ENCODE measurements around the gene BICDL2. TPM values are rescaled to one million over a fixed set of nuclear protein-coding genes. Genes with fewer than 3 reads are reported as not detected.

BICDL2 gene
- total and polyA plus RNA-seq, 9 of the 15 experiments (the other 6 are each of a cell fraction or from before 2014, with no cell fraction given): 0.09 to 0.28 (median 0.09) TPM; not detected in 6

- TF ChIP-seq RB1 (IDR thresholded peaks at IDR 0.05; ENCODE audit: low read depth): peak; percentile 81
- no peak for TF ChIP-seq RREB1 (CRISPR knock-in tag; IDR thresholded peaks at IDR 0.05)
- TF ChIP-seq ZNF408 (CRISPR knock-in tag; IDR thresholded peaks at IDR 0.05; ENCODE audit: low read depth): no peak
- no peak for TF ChIP-seq SMAD4 (CRISPR knock-in tag; conservative IDR thresholded peaks at IDR 0.05)
- no peak for TF ChIP-seq ARID1B (IDR thresholded peaks at IDR 0.05)
- no peak for TF ChIP-seq ZNF780A (CRISPR knock-in tag; IDR thresholded peaks at IDR 0.05)
- TF ChIP-seq ZFP36 (IDR thresholded peaks at IDR 0.05; ENCODE audit: low read depth, low read length, partially characterized antibody): no peak
- TF ChIP-seq RERE (CRISPR knock-in tag; IDR thresholded peaks at IDR 0.05; ENCODE audit: borderline replicate concordance): no peak
- no peak for TF ChIP-seq SMAD3 (CRISPR knock-in tag; conservative IDR thresholded peaks at IDR 0.05)
- TF ChIP-seq PTRF (tag; IDR thresholded peaks at IDR 0.05): no peak
- no peak for TF ChIP-seq MEF2A (IDR thresholded peaks at IDR 0.05; ENCODE audit: control insufficient read depth, low read depth, low read length)
- no peak for TF ChIP-seq RFX7 (CRISPR knock-in tag; IDR thresholded peaks at IDR 0.05)
- no peak for TF ChIP-seq TRIM24 (IDR thresholded peaks at IDR 0.05)
- no peak for TF ChIP-seq MCM7 (IDR thresholded peaks at IDR 0.05)
- TF ChIP-seq CTCF (IDR thresholded peaks at IDR 0.05 in 2 of 3, conservative IDR thresholded peaks at IDR 0.05 in 1 of 3; ENCODE audit: insufficient read depth in 2 of 3, low read depth in 1 of 3, low read length in 3 of 3): peak; percentile 78 to 98 (median 97)
Observed at GRCh38 chr16:3003582-3004270, 33.0 kb downstream of the BICDL2 start (continued).

Data from K562 (cell line).